GM19238 (cell line): Measurements from ENCODE around the gene METRNL.
"Not testable (repeated sequence)": the region's sequence is repeated elsewhere in the genome, so short reads cannot be mapped to it uniquely, and the experiment has no call there.

Source experiments
- DNase-seq: peaks from one replicate; pipeline ENCODE4 v3.0.0; 2011; ENCODE audit warnings: low spot score; ENCODE audit not compliant: insufficient read length

Gene METRNL

GRCh38 chr17:83136156-83136555, 56.7 kb downstream of the METRNL start:
- no peak for DNase-seq

GRCh38 chr17:83136931-83137330, 57.5 kb downstream of the METRNL start:
- DNase-seq = no peak

DNA sequence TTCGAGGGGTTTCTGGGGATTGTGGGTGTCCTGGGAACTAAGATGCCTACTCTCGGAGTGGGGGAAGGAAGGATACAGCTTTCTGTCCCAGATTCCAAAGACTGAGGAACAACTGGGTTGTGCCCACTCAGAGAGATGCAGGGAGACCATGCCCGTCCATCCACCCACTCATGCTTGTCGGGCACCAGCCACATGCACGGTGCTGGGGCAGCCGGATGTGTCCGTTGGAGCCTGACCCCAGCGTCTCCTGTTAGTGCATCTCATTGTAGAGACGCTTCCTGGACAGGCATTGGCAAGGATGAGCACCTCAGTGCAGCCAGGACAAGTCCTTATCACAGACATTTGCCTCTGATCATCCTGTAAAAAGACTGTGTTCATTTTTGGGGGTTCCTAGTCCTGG, 58.1 kb downstream of the METRNL start:
- no peak for DNase-seq

DNA sequence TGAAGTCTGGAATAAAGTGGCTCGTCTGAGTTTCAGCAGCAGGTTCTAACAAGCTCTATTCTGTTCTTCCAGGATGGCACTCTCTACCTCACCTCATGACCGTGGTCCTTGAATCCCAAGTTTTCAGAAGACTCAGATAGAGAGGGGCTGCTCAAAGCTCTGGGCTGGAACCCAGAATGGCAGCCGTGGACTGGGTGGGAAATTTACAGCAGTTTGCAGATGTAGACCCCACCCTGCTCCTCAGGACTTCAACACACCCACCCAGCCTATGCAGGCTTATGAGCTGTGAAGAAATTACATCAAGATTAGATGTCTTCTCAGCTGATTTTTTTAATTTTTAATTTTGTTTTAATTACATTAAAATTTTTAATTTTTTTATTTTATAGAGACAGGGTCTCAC, 59.4 kb downstream of the METRNL start:
- no peak for DNase-seq

DNA sequence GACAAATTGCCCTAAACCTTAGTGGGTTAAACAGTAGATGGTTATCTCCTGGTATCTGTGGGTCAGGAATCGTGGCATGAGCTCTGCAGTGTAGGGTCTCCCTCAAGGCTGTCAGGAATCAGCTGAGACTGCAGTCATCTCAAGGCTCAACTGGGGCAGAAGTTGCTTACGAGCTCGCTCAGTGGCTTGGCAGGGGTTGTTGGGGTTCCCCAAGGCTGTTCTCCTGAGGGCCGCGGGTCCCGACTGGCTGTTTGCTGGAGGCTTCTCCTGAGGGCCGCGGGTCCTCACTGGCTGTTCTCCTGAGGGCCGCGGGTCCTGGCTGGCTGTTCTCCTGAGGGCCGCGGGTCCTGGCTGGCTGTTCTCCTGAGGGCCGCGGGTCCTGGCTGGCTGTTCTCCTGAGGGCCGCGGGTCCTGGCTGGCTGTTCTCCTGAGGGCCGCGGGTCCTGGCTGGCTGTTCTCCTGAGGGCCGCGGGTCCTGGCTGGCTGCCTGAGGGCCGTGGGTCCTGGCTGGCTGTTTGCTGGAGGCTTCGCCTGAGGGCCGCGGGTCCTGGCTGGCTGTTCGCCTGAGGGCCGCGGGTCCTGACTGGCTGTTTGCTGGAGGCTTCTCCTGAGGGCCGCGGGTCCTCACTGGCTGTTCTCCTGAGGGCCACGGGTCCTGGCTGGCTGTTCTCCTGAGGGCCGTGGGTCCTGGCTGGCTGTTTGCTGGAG, 60.3 kb downstream of the METRNL start:
- not testable (repeated sequence) for DNase-seq

DNA sequence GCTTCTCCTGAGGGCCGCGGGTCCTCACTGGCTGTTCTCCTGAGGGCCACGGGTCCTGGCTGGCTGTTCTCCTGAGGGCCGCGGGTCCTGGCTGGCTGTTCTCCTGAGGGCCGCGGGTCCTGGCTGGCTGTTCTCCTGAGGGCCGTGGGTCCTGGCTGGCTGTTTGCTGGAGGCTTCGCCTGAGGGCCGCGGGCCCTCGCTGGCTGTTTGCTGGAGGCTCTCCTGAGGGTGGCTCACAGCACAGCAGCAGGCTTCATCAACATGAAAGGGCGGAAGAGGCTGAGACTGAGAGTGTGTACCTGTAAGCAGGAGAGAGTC, 60.8 kb downstream of the METRNL start:
- DNase-seq = not testable (repeated sequence)

- no peak for DNase-seq
These were observed 63.2 kb downstream of the METRNL start for GRCh38 chr17:83142619-83143018.

GRCh38 chr17:83143817-83144231, 64.4 kb downstream of the METRNL start:
- DNase-seq = no peak
